Common myeloid progenitor, CD34-positive (primary cell): ENCODE results near the gene ZNF574.

Source experiments
- CTCF ChIA-PET: fragments of 350-600 bp; sonication (Branson Sonifier 250); formaldehyde crosslinking; loops from one replicate; lab custom pipeline; 2021; ENCODE audit warnings: antibody characterized with exemption; lab: Charles Lee
- POLR2A ChIA-PET: fragments of 350-600 bp; sonication (Branson Sonifier 250); formaldehyde crosslinking; loops from one replicate; lab custom pipeline; 2021; ENCODE audit warnings: antibody characterized with exemption; lab: Charles Lee
- DNase-seq, 3 donors: peaks; one replicate each; pipeline versions ENCODE4 v3.0.0 to v3.0.0-alpha.2; 2013
- H3K27ac ChIP-seq, 2 experiments: 1 replicate in 1 of 2; 2 replicates in 1 of 2; pipeline ENCODE4 v1.7.0; 2013; ENCODE audit warnings: inconsistent platforms in 2 of 2, low read length in 2 of 2, mild to moderate bottlenecking in 2 of 2, low read depth in 1 of 2, moderate library complexity in 1 of 2; ENCODE audit not compliant: severe bottlenecking in 2 of 2, insufficient read depth in 1 of 2, poor library complexity in 1 of 2
- H3K27me3 ChIP-seq, 5 experiments: replicated peaks in 2 of 5; 1 replicate in 3 of 5; 2 replicates in 2 of 5; pipeline versions ENCODE4 v1.6.1 to v1.7.0; 2013; ENCODE audit warnings: low read length in 4 of 5, mild to moderate bottlenecking in 2 of 5, moderate library complexity in 2 of 5, inconsistent platforms in 1 of 5; ENCODE audit not compliant: insufficient read depth in 5 of 5, control insufficient read depth in 4 of 5
- H3K36me3 ChIP-seq, 4 experiments: 1 replicate in 2 of 4; 2 replicates in 2 of 4; pipeline versions ENCODE4 v1.6.1 to v1.7.0; 2013; ENCODE audit warnings: low read length in 3 of 4, control low read depth in 1 of 4, mild to moderate bottlenecking in 1 of 4; ENCODE audit not compliant: control insufficient read depth in 4 of 4, insufficient read depth in 4 of 4
- H3K4me1 ChIP-seq, 4 experiments: 1 replicate in 3 of 4; 2 replicates in 1 of 4; pipeline versions ENCODE4 v1.6.1 to v1.7.1; 2013; ENCODE audit warnings: low read length in 3 of 4, mild to moderate bottlenecking in 3 of 4, control low read depth in 1 of 4, inconsistent platforms in 1 of 4, moderate library complexity in 1 of 4; ENCODE audit not compliant: control insufficient read depth in 4 of 4, insufficient read depth in 4 of 4; ENCODE audit errors: control extremely low read depth in 1 of 4
- H3K4me3 ChIP-seq, 7 experiments: 1 replicate in 4 of 7; 2 replicates in 3 of 7; pipeline versions ENCODE4 v1.5.1 to v1.7.0; 2013; ENCODE audit warnings: mild to moderate bottlenecking in 7 of 7, low read length in 6 of 7, moderate library complexity in 6 of 7, inconsistent platforms in 2 of 7, low read depth in 2 of 7, control low read depth in 1 of 7; ENCODE audit not compliant: insufficient read depth in 4 of 7, control insufficient read depth in 1 of 7; ENCODE audit errors: extremely low read depth in 1 of 7
- H3K9me3 ChIP-seq, 5 experiments: 1 replicate in 4 of 5; 2 replicates in 1 of 5; pipeline versions ENCODE4 v1.6.1 to v1.7.1; 2013; ENCODE audit warnings: low read length in 4 of 5, mild to moderate bottlenecking in 2 of 5, inconsistent platforms in 1 of 5, low read depth in 1 of 5, moderate library complexity in 1 of 5; ENCODE audit not compliant: control insufficient read depth in 4 of 5, insufficient read depth in 2 of 5; ENCODE audit errors: control extremely low read depth in 1 of 5
- WGBS: methylation state at CpG from one replicate; pipeline ENCODE4 v1.1.5; 2013; ENCODE audit not compliant: insufficient coverage; 5-methylcytosine and 5-hydroxymethylcytosine counted together

ZNF574 gene

DNA sequence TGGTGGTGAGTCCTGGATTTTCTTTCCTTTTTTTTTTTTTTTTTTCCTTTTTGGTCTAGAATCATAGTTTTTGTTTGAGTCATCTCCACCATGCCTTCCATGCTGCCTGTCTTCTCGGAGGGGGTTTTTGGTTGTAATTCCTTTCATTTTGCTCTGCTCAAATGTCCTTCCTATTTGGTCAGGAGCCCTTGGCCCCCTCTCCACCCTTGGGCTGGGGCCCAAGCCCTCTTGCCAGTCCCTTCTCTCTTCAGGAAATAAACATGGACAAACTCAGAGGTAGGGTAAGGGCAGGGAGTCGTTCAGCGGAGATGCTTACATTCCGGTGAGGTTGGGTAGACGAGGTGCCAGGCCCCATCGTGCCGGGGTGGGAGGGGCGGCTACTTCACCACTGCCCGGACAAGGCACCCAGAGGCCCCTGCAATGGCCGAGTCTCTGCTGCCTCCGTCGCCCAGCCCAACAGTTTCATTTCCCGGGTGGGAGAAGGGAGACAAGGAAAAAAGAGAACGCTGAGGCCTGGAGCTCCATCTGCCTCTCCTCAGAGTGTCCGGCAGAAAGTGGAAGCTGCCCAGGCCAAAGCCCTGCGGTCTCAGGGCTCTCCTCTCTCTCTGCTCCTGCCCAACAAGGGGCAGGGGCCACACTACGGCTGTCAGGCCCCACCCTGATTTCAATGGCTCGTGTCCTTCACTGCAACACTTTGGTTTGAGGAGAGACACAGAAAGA, 12.7 kb downstream of the ZNF574 start:
- CTCF ChIA-PET, result no interaction called here
- DNase-seq, result no peak
- H3K27ac ChIP-seq, result no peak overlapping the region

DNA sequence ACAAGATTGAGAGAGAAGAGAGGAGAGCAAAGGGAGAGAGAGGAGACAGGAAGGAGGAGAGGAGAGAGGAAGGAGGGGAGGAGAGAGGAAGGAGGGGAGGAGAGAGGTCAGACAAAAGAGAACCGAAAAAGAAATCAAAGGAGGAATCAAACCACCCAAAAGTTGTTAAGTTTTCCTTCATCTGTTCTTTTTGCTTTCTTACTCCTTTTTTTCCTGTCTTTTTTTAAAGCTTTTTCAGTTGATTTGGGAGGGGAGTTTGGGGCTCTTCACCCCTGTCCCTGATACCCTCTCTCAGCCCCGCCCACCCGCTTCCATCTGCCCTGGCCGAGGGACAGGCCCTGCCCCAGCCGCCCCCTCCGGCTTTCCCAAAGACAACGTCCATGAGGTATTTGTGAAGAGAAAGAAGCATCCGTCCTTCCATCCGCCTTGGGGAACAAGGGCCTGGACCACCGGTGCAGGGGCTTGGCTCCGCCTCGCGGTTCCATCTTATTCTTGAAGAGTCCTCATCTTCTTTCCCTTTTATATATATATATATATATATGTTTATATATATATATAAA, 13.3 kb downstream of the ZNF574 start:
- ChIA-PET POLR2A (no interaction called here), CTCF (no interaction called here)
- WGBS, result 90% methylated on average over 4 of the region's 13 CpGs
- peaks cover 0 to 27% (median 10%) of the 10 kb centered on the region in 4 experiments for H3K4me1 ChIP-seq
- DNase-seq, result no peak
- peaks cover under 1 to 5% (median 3%) of the 10 kb centered on the region in 4 experiments for H3K36me3 ChIP-seq
- no peak overlapping the region for H3K4me3 ChIP-seq
- no peaks in the 10 kb centered on the region for H3K9me3 ChIP-seq
- H3K27ac ChIP-seq, result no peak overlapping the region
- no peaks in the 10 kb centered on the region for H3K27me3 ChIP-seq

More for the DNA sequence above, 12.7 kb downstream of the ZNF574 start:
- POLR2A ChIA-PET, result no interaction called here
- H3K4me3 ChIP-seq, result no peak overlapping the region
- H3K4me1 ChIP-seq, result peaks cover 0 to 27% (median 10%) of the 10 kb centered on the region in 4 experiments
- no peaks in the 10 kb centered on the region for H3K27me3 ChIP-seq
- WGBS, result 93% methylated on average over 13 of the region's 18 CpGs
- H3K9me3 ChIP-seq, result no peaks in the 10 kb centered on the region
- H3K36me3 ChIP-seq, result peaks cover 0 to 4% (median 1%) of the 10 kb centered on the region in 4 experiments

DNA sequence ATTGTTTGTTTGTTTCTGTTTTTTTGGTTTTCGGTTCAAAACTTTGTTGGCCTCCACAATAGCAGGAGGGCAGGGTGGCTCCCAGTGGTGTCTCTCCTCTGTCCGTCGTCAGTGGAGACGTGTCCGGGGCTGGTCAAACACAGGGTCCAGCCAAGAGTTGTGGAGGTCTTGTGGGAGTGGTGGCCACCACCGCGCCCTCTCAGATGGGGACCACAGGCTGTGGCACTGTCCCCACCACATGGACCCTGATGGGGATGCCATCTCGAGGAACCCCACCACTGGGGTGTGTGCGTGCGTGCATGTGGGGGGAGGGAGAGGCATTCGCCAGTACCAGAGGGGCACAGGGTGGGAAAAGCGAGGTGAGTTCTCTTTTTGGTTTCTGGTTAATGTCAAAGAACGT, 13.8 kb downstream of the ZNF574 start:
- Histone ChIP-seq H3K27ac (no peak overlapping the region), H3K27me3 (no peaks in the 10 kb centered on the region), H3K36me3 (peaks cover 2 to 10% (median 5%) of the 10 kb centered on the region in 4 experiments), H3K9me3 (no peaks in the 10 kb centered on the region), H3K4me1 (peaks cover 0 to 27% (median 10%) of the 10 kb centered on the region in 4 experiments), H3K4me3 (no peak overlapping the region)
- CTCF ChIA-PET, result no interaction called here
- WGBS, result 98% methylated on average over 6 of the region's 13 CpGs
- POLR2A ChIA-PET, result no interaction called here
- DNase-seq, result no peak

DNA sequence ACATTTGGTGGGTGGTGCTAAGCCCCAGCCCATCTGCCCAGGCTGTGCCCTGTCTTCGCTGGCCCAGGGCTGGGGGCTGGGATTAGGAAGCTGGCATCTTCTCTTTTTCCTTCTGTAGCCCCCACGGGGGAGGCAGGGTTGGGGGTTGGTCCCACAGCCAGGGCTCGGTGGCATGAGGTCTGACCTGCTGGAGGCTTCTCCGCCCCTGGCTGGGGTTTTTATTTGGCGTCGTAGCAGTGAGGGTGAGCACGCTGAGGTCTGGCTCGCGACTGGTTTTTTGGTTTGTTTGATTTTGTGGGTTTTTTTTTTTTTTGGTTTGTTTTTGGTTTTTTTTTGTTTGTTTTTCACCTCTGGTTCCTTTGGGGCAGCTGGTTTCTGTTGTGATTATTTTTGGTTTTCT, 14.7 kb downstream of the ZNF574 start:
- DNase-seq, result no peak
- no peaks in the 10 kb centered on the region for H3K9me3 ChIP-seq
- H3K4me3 ChIP-seq, result no peak overlapping the region
- H3K36me3 ChIP-seq, result peaks cover 2 to 17% (median 8%) of the 10 kb centered on the region in 4 experiments
- peak overlapping the region in 1 of 2 experiments; percentile 2 for H3K27ac ChIP-seq
- no peaks in the 10 kb centered on the region for H3K27me3 ChIP-seq
- CTCF ChIA-PET, result interaction anchor here (0.6 kb wide), 1 partner anchor 727 kb away, joined by 3 read pairs; no protein-coding TSS in a partner anchor
- POLR2A ChIA-PET, result no interaction called here
- 83% methylated on average over 3 of the region's 9 CpGs for WGBS
- H3K4me1 ChIP-seq, result peaks cover 0 to 27% (median 10%) of the 10 kb centered on the region in 4 experiments

DNA sequence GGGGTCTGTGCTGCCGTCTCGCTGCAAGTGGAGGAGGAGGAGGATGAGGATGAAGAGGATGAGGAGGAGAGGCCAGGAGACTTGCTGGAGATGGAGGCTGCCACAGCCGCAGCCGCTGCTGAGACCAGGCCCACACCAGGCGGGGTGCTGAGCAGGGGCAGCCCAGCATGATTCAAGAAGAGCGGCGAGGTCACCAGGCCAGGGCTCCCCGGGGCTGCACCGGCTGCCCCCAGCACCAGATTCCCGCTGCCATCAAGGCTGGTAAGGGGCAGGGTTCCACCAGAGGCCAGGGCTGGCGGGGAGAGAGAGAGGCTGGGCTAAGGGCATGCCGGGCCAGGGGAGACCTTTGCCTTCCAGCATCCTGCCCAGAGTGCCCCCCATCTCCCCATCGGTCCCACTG, 15.3 kb downstream of the ZNF574 start:
- WGBS, result 99% methylated on average over 7 of the region's 13 CpGs
- no peak for DNase-seq
- peak overlapping the region in 1 of 2 experiments; percentile 69 for H3K27ac ChIP-seq
- H3K4me1 ChIP-seq, result peaks cover 0 to 24% (median 9%) of the 10 kb centered on the region in 4 experiments
- ChIA-PET CTCF (interaction anchor here (0.9 to 3.8 kb wide), 5 partner anchors 10 to 153 kb away, joined by 3 to 31 read pairs (median 3); no protein-coding TSS in a partner anchor), POLR2A (interaction anchor here (0.7 kb wide), 1 partner anchor 53 kb away, joined by 3 read pairs; no protein-coding TSS in a partner anchor)
- no peaks in the 10 kb centered on the region for H3K9me3 ChIP-seq
- H3K4me3 ChIP-seq, result no peak overlapping the region
- peaks cover 2 to 20% (median 8%) of the 10 kb centered on the region in 4 experiments for H3K36me3 ChIP-seq
- no peaks in the 10 kb centered on the region for H3K27me3 ChIP-seq

DNA sequence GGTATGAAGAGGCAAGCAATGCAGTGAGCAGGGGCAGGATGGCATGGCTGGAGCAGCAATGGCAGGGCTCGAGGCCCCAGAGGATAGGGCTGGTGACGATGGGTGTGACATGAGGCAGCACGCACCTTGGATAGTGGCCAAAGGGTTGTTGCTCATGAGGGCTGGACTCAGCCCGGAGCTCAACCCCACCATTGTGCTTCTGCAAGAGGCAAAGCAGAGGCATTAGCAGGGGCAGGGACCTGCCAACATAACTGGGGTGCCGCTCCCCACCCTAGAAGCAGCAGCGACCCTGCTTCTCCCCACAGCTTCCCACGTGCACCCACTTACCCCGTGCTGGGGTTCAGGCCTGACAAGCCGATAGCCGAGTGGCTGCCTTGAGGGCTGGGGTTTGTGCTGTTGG, 15.8 kb downstream of the ZNF574 start:
- ChIA-PET CTCF (interaction anchor here (0.7 to 3.8 kb wide), 6 partner anchors 9 to 197 kb away, joined by 3 to 31 read pairs (median 3); no protein-coding TSS in a partner anchor), POLR2A (interaction anchor here (0.7 to 0.8 kb wide), 2 partner anchors 15 to 53 kb away, joined by 3 to 5 read pairs; partner anchors contain the start of gene ZNF574)
- 73% methylated on average over 4 of the region's 10 CpGs for WGBS
- Histone ChIP-seq H3K4me3 (no peak overlapping the region), H3K27me3 (no peaks in the 10 kb centered on the region), H3K4me1 (peaks cover 0 to 23% (median 8%) of the 10 kb centered on the region in 4 experiments), H3K36me3 (peaks cover 5 to 24% (median 8%) of the 10 kb centered on the region in 4 experiments), H3K27ac (peak overlapping the region; percentile 69 to 87), H3K9me3 (no peaks in the 10 kb centered on the region)
- DNase-seq, result peak; percentile 25 to 63 (median 63)
